GM18951 (cell line): ENCODE results near the gene BATF.

Experiments used
- POLR2A ChIP-seq: IDR thresholded peaks from 4 replicates; pipeline ENCODE4 v1.6.1; 2011; ENCODE audit warnings: mild to moderate bottlenecking; ENCODE audit not compliant: insufficient read length, insufficient read depth; ENCODE audit errors: extremely low read depth
- in situ Hi-C: fragments of 300-500 bp; cut with MboI; formaldehyde crosslinking; loops from one replicate; pipeline ENCODE4 v1.12.0; 2022; ENCODE audit warnings: low sequenced_read_pairs, mixed read lengths, inconsistent platforms; ENCODE audit not compliant: unreplicated experiment

BATF gene

DNA sequence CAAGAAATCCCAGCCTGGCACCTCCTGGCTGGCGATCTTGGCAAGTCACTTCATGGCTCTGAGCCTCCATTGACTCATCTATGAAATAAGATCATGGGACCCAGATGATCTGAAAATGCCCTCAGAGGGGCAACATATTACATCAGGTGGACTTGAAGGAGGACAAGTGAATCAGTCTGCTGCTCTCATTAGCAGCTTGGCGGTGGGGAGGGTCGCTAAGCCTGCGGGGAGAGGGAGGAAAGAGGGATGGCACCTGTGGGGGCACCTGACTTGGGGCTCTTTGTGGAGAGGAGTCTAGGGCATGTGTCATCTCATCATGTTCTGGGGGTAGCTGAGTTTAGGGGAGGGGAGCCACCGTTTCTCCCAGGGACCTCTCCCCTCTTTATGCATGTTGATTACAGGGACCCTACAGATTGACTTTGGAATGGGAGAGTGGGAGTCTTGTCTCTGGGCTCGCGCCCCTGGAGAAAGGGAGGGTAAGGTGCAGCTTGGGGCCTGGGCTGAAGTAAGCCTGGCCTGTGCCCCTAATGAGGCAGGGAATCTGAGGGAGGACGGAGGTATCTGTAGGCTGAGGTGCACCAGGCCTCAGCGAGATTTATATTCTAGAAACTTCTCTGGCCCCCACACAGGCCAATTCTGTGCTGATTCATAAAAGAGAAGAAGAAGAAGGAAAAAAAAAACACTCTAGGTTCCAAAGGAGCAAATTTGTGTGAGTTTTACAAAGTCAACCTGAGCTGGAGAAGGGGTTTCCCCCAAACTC, 29.3 kb upstream of the BATF start:
- no peak for TF ChIP-seq POLR2A
- in situ Hi-C loops, result loop anchor here (25.0 kb wide), 1 partner anchor 356 kb away; the partner anchor contains the start of gene NEK9

GRCh38 chr14:75493592-75494087, 28.6 kb upstream of the BATF start:
- no peak for TF ChIP-seq POLR2A
- in situ Hi-C loops, result loop anchor here (25.0 kb wide), 1 partner anchor 356 kb away; the partner anchor contains the start of gene NEK9

GRCh38 chr14:75494896-75495295, 27.4 kb upstream of the BATF start:
- no peak for TF ChIP-seq POLR2A
- in situ Hi-C loops, result loop anchor here (25.0 kb wide), 1 partner anchor 358 kb away; the partner anchor contains the start of gene NEK9

GRCh38 chr14:75495399-75495798, 26.9 kb upstream of the BATF start:
- in situ Hi-C loops, result loop anchor here (25.0 kb wide), 1 partner anchor 358 kb away; the partner anchor contains the start of gene NEK9
- TF ChIP-seq POLR2A, result no peak

DNA sequence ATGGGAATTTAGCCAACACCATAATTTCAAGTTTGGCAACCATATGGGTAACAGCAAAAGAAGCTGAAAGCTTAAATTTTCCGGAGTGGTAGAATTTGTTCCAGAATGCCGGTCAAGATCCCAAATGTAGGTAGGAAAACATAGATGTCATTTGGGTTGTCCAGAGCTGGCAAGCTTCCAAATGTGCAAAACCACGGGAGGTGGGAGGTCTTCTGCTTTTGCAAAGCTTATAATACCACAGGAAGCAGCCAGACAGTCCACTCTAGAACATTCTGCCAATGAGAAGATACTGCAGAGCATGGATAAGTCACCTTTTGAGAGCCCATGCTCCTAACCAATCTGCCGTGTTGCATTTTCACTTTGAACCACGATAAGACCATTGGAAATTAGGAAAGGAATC, 26.4 kb upstream of the BATF start:
- no peak for TF ChIP-seq POLR2A
- in situ Hi-C loops, result loop anchor here (25.0 kb wide), 1 partner anchor 359 kb away; the partner anchor contains the start of gene NEK9

DNA sequence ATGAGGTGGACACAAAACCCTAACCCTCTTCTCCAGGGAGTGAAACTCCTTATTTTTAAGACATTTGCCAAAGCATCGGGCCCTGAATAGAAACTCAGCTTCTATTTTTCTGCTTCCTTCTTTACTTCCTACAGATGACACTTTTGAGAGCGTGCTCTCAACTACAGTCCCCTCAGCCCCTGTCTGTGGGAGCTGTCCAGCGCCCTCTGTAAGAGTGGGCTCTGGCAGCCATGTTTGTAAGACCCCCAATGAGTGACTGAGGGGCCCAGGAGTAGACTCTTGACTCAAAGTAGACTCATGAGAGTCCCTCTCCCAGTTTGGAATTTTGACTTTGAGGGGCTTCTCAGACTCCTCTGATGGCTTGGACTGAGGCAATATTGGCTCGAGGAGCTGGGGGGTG, 25.5 kb upstream of the BATF start:
- TF ChIP-seq POLR2A, result no peak
- in situ Hi-C loops, result loop anchor here (25.0 kb wide), 1 partner anchor 359 kb away; the partner anchor contains the start of gene NEK9

DNA sequence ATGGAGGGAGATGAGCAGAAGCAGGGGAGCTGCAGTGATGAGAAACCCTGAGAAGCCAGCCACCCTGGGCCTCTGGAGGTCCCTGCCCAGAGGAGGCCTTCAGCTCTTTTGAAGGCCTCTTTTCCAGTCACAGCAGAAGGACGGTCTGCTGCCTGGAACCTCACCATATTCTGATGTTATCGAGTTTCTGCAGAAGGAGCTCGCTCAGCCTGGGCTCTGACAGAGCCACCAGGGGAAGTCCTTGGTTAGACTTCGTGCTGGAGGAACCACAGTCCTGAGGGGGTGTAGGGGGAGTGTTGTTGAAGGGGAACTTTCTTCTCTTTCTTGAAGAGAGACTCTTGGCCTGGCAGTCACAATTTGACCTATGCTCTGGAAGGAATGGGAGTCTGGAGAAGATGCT, 25.1 kb upstream of the BATF start:
- in situ Hi-C loops, result loop anchor here (25.0 kb wide), 1 partner anchor 360 kb away; the partner anchor contains the start of gene NEK9
- no peak for TF ChIP-seq POLR2A

DNA sequence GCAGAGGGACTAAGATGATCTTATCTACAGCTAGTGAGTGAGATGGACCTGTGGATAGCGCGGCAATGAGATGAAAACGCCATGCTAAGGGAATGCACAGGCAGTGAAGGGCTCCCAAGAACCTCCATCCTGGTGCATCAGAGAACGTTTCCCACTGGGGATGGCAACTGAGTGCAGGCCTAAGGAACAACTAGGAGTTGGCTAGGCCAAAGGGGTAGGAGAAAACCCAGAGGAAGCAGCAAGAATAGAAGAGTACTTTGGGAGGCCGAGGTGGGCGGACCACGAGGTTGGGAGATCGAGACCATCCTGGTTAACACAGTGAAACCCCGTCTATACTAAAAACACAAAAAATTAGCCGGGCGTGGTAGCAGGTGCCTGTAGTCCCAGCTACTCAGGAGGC, 24.6 kb upstream of the BATF start:
- in situ Hi-C loops, result loop anchor here (25.0 kb wide), 1 partner anchor 360 kb away; the partner anchor contains the start of gene NEK9
- TF ChIP-seq POLR2A, result no peak

DNA sequence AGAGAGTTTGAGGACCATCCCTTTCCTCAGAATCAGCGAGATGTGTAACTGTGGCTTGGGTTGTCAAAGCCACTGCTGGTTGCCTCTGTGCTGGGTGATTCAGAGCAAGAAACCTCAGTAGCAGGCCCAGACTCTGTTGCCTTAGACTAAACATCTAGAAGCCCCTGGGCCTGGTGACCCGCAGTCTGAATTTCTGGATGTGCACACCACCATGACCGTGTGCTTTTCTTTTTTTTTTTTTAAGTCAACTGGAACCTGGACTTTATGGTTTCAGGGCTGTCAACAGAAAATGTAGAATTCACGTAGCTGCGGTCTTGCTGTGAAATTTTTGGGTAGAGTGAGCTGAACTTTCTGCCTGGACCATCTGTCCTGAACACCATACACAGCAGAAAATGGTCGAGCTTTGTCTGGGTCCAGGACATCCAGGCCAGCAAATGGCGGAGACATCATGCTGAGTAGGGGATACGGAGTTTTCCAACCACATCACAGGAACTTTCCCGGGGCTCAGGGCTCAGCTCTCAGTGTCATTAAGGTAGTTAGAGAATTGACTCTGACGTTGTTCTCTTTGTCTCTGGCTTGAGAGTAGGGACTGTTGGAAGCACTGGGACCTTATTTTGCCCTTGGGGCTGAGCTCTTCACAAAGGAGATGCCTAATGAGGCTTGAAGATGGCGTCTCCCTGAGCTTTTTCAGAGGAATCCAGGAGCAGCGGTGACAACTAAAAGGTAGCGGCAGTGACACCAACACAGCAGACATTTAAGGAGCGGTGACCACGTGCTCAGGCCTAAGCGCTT, 23.0 kb upstream of the BATF start:
- no peak for TF ChIP-seq POLR2A
- in situ Hi-C loops, result loop anchor here (25.0 kb wide), 1 partner anchor 362 kb away; the partner anchor contains the start of gene NEK9

DNA sequence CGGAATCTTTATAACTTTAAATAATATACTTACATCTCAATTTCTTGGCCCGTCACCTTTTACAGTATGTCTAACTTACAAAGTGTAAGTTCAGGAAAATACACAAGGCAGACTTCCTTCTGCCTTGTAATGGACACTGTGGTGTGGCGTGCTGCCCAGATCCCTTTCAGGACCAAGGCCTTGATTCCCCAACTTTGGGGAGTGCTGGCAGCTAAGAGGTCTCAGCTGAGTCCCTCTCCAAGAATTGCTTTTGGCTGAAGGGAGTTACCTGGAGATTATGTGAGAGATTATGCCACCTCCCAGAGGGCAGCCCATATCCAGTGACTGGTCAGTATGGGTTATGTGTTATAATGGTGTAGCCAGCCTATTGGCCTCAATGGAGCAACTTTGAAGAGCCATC, 21.2 kb upstream of the BATF start:
- in situ Hi-C loops, result no loop called here
- no peak for TF ChIP-seq POLR2A

DNA sequence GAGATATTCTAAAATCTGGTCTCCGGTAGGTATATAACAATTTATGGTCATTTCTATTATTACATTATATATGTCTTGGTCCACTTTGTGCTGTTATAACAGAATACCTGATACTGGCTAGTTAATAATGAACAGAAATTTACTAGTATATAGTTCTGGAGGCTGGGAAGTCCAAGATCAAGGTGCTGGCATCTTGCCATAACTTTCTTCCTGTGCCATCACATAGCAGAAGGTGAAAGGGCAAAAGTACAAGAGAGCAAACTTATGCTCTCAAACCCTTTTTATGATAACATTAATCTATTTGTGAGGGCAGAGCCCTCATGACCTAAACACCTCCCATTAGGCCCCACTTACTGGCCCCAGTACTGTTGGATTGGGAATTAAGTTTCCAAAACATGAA, 17.9 kb upstream of the BATF start:
- in situ Hi-C loops, result no loop called here
- no peak for TF ChIP-seq POLR2A

DNA sequence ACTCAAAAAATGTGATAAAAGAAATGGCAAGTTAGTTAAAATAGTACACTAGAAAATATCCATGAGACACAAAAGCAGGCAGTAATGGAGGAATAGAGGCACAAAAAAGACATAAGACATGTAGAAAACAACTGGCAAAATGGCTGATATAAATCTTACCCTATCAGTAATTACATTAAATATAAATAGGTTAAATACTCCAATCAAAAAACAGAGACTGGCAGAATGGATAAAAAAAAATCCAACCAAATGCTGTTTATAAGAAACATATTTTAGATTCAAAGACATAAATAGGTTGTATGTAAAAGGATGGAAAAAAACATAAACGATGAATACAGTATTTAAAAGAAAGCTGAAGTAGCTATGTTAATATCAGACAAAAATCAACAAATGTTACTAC, 15.3 kb upstream of the BATF start:
- no peak for TF ChIP-seq POLR2A
- in situ Hi-C loops, result no loop called here

- in situ Hi-C loops, result no loop called here
- no peak for TF ChIP-seq POLR2A
Measured at GRCh38 chr14:75510547-75510946, 11.7 kb upstream of the BATF start.
